ENCODE data around the gene HELZ2.

HELZ2 gene

GRCh38 chr20:63586797-63587196, 12.8 kb upstream of the HELZ2 start:
- H3K9me3 ChIP-seq (ENCODE audit: control insufficient read depth, insufficient read depth, low read depth, low read length): no peaks in the 10 kb centered on the region
- H3K27ac ChIP-seq (ENCODE audit: extremely low read depth, low read depth, low read length): no peak overlapping the region
- H3K4me3 ChIP-seq (ENCODE audit: low read depth, low read length): no peak overlapping the region
- no peaks in the 10 kb centered on the region for H3K4me1 ChIP-seq (ENCODE audit: control insufficient read depth, insufficient read depth, low read length)
- TF ChIP-seq, protein P1, sequence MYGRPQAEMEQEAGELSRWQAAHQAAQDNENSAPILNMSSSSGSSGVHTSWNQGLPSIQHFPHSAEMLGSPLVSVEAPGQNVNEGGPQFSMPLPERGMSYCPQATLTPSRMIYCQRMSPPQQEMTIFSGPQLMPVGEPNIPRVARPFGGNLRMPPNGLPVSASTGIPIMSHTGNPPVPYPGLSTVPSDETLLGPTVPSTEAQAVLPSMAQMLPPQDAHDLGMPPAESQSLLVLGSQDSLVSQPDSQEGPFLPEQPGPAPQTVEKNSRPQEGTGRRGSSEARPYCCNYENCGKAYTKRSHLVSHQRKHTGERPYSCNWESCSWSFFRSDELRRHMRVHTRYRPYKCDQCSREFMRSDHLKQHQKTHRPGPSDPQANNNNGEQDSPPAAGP (tag by site-specific recombination; IDR thresholded peaks at IDR 0.05): no peak
- peaks cover 0 to 22% of the 10 kb centered on the region in 2 experiments; a peak in 2 of 3 replicates for H3K36me3 ChIP-seq (ENCODE audit: control insufficient read depth in 2 of 2, insufficient read depth in 1 of 2, low read length in 2 of 2)
- POLR2A ChIA-PET: no interaction called here
- CTCF ChIA-PET: interaction anchor here (0.6 kb wide), 1 partner anchor 58 kb away, joined by 3 read pairs; no protein-coding TSS in a partner anchor

DNA sequence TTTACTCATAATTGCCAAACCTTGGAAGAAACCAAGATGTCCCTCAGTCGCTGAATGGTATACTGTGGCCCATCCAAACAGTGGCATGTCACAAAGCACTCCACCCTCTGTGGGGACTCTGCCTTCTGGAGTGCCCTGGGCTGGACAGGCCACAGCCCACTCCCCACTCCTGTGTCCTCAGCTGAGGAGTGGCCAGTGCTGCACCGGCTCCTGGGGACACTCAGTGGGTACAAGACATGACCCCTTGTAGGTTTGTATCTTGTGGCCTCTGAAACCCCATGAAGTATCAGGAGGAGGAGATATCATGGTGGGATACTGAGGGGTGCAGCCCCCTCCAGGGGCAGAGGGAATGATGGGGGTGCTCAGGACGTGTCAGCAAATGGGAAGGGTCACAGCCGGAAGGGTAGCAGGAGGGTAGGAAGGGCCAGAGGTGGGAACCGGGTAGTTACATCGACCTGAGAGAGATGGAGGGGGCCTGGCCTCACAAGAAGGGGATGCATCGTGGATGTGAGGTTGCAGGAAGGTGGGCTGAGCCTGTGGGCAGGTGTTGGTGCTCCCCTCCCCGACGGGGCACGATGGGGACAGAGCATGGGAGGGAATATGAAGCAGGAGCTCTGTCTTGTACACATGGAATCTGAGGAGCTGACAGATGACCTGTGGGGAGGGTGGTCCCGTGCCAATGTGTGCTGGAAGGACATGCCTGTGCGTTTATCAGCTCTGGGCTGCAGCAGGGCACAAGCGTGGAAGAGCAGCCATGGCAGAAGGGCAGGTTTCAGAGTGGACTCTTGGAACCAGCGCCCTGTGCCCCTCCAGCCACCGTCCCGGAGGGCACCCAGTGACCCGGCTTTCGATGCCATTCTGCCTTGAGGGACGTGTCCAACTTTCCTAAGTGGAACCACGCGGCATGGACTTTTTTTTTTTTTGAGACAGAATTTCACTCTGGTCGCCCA, 11.9 kb upstream of the HELZ2 start:
- peaks cover 0 to 16% of the 10 kb centered on the region in 2 experiments; a peak in 1 of 3 replicates for H3K36me3 ChIP-seq (ENCODE audit: control insufficient read depth in 2 of 2, insufficient read depth in 1 of 2, low read length in 2 of 2)
- no peak overlapping the region for H3K27ac ChIP-seq (ENCODE audit: extremely low read depth, low read depth, low read length)
- ChIA-PET POLR2A (no interaction called here), CTCF (no interaction called here)
- no peak for TF ChIP-seq ZNF48 (tag by site-specific recombination; IDR thresholded peaks at IDR 0.05)
- TF ChIP-seq ZNF311 (tag by site-specific recombination; IDR thresholded peaks at IDR 0.05; ENCODE audit: borderline replicate concordance): no peak
- TF ChIP-seq SP2 (tag by site-specific recombination; IDR thresholded peaks at IDR 0.05): no peak
- TF ChIP-seq KLF8 (tag by site-specific recombination; IDR thresholded peaks at IDR 0.05): no peak
- no peak for TF ChIP-seq ZNF302 (tag by site-specific recombination; IDR thresholded peaks at IDR 0.05; ENCODE audit: low read depth)
- no peak for TF ChIP-seq ZNF791 (tag by site-specific recombination; IDR thresholded peaks at IDR 0.05)
- TF ChIP-seq ZNF362 (tag by site-specific recombination; IDR thresholded peaks at IDR 0.05): no peak
- no peak for TF ChIP-seq WT1 (tag by site-specific recombination; IDR thresholded peaks at IDR 0.05)
- no peak for TF ChIP-seq SALL2 (tag by site-specific recombination; IDR thresholded peaks at IDR 0.05; ENCODE audit: borderline replicate concordance)
- no peak for TF ChIP-seq ZNF24 (tag by site-specific recombination; IDR thresholded peaks at IDR 0.05)
- TF ChIP-seq TSHZ1 (tag by site-specific recombination; IDR thresholded peaks at IDR 0.05; ENCODE audit: borderline replicate concordance): no peak
- TF ChIP-seq ZNF426 (tag by site-specific recombination; IDR thresholded peaks at IDR 0.05): no peak
- TF ChIP-seq, protein P2, sequence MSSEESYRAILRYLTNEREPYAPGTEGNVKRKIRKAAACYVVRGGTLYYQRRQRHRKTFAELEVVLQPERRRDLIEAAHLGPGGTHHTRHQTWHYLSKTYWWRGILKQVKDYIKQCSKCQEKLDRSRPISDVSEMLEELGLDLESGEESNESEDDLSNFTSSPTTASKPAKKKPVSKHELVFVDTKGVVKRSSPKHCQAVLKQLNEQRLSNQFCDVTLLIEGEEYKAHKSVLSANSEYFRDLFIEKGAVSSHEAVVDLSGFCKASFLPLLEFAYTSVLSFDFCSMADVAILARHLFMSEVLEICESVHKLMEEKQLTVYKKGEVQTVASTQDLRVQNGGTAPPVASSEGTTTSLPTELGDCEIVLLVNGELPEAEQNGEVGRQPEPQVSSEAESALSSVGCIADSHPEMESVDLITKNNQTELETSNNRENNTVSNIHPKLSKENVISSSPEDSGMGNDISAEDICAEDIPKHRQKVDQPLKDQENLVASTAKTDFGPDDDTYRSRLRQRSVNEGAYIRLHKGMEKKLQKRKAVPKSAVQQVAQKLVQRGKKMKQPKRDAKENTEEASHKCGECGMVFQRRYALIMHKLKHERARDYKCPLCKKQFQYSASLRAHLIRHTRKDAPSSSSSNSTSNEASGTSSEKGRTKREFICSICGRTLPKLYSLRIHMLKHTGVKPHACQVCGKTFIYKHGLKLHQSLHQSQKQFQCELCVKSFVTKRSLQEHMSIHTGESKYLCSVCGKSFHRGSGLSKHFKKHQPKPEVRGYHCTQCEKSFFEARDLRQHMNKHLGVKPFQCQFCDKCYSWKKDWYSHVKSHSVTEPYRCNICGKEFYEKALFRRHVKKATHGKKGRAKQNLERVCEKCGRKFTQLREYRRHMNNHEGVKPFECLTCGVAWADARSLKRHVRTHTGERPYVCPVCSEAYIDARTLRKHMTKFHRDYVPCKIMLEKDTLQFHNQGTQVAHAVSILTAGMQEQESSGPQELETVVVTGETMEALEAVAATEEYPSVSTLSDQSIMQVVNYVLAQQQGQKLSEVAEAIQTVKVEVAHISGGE (tag by site-specific recombination; conservative IDR thresholded peaks at IDR 0.05; ENCODE audit: low read depth): no peak
- no peak for TF ChIP-seq ZNF10 (tag by site-specific recombination; IDR thresholded peaks at IDR 0.05)
- TF ChIP-seq ZNF169 (tag by site-specific recombination; IDR thresholded peaks at IDR 0.05): no peak
- no peak for TF ChIP-seq ZNF707 (tag by site-specific recombination; IDR thresholded peaks at IDR 0.05)
- no peak for TF ChIP-seq ZNF561 (tag by site-specific recombination; IDR thresholded peaks at IDR 0.05; ENCODE audit: borderline replicate concordance)
- no peak for TF ChIP-seq ZFP3 (tag by site-specific recombination; IDR thresholded peaks at IDR 0.05; ENCODE audit: low read depth)
- TF ChIP-seq ZNF391 (tag by site-specific recombination; IDR thresholded peaks at IDR 0.05; ENCODE audit: borderline replicate concordance, low read depth): no peak
- no peaks in the 10 kb centered on the region for H3K4me1 ChIP-seq (ENCODE audit: control insufficient read depth, insufficient read depth, low read length)
- no peaks in the 10 kb centered on the region for H3K9me3 ChIP-seq (ENCODE audit: control insufficient read depth, insufficient read depth, low read depth, low read length)
- no peak overlapping the region for H3K4me3 ChIP-seq (ENCODE audit: low read depth, low read length)

Data from HEK293 (cell line).